H1 (cell line): Measurements from ENCODE around the gene ALG11. TPM values are rescaled to one million over a fixed set of nuclear protein-coding genes. Genes with fewer than 3 reads are reported as not detected.

ENCODE experiments used
- CTCF ChIA-PET: fragments of 300-600 bp; sonication (Branson Sonifier 250); formaldehyde crosslinking; loops from one replicate; lab custom pipeline; 2021; ENCODE audit not compliant: partially characterized antibody; lab: Charles Lee
- POLR2A ChIA-PET: fragments of 300-600 bp; sonication (Branson Sonifier 250); formaldehyde crosslinking; loops from one replicate; lab custom pipeline; 2021; ENCODE audit warnings: inconsistent platforms; ENCODE audit not compliant: partially characterized antibody; lab: Charles Lee
- DNase-seq, 2 experiments: peaks; one replicate each; pipeline versions ENCODE4 v3.0.0 to v3.0.0-alpha.2; 2010 to 2022; ENCODE audit warnings: low spot score in 2 of 2, low read depth in 1 of 2, mixed read lengths in 1 of 2
- FAIRE-seq: peaks from 2 replicates; lab custom pipeline; 2011; peaks lifted over from hg19 to GRCh38; lab: Jason Lieb, UNC
- H2AFZ ChIP-seq: 2 replicates; pipeline ENCODE4 v1.8.1; 2012; ENCODE audit warnings: low read length, inconsistent platforms
- H2AK5ac ChIP-seq: 2 replicates; pipeline ENCODE4 v1.6.1; 2013; ENCODE audit warnings: low read depth, low read length
- H2BK120ac ChIP-seq: replicated peaks from 2 replicates; pipeline ENCODE3; 2013; ENCODE audit warnings: low read depth, low read length, inconsistent platforms
- H2BK12ac ChIP-seq: 2 replicates; pipeline ENCODE4 v1.6.1; 2013; ENCODE audit warnings: low read depth, low read length
- H2BK15ac ChIP-seq: 2 replicates; pipeline ENCODE4 v1.6.1; 2013; ENCODE audit warnings: low read length
- H2BK20ac ChIP-seq: 2 replicates; pipeline ENCODE4 v1.6.1; 2013; ENCODE audit warnings: low read length
- H2BK5ac ChIP-seq: 2 replicates; pipeline ENCODE4 v1.6.1; 2013; ENCODE audit warnings: low read depth, low read length
- H3K14ac ChIP-seq: 2 replicates; pipeline ENCODE4 v1.6.1; 2013; ENCODE audit warnings: inconsistent platforms; ENCODE audit not compliant: insufficient read length
- H3K18ac ChIP-seq: 2 replicates; pipeline ENCODE4 v1.6.1; 2013; ENCODE audit warnings: low read length; ENCODE audit errors: extremely low read depth
- H3K23ac ChIP-seq: 2 replicates; pipeline ENCODE4 v1.6.1; 2013; ENCODE audit warnings: inconsistent platforms; ENCODE audit not compliant: insufficient read length
- H3K23me2 ChIP-seq: 2 replicates; pipeline ENCODE4 v1.6.1; 2013; ENCODE audit warnings: low read depth, low read length
- H3K27ac ChIP-seq: 2 replicates; pipeline ENCODE4 v1.6.1; 2011; ENCODE audit warnings: low read depth, low read length, inconsistent platforms
- H3K27me3 ChIP-seq, 4 experiments: replicated peaks in 1 of 4; 1 replicate in 1 of 4; 2 replicates in 3 of 4; pipeline versions ENCODE4 v1.6.1 to v1.8.1; 2011 to 2013; ENCODE audit warnings: low read length in 3 of 4, mild to moderate bottlenecking in 3 of 4, inconsistent platforms in 2 of 4, mixed read lengths in 2 of 4, moderate library complexity in 1 of 4; ENCODE audit not compliant: control insufficient read depth in 3 of 4, insufficient read depth in 3 of 4; ENCODE audit errors: extremely low read depth in 1 of 4
- H3K36me3 ChIP-seq, 4 experiments: 2 replicates each; pipeline versions ENCODE4 v1.6.1 to v1.8.1; 2011 to 2013; ENCODE audit warnings: mild to moderate bottlenecking in 4 of 4, low read length in 3 of 4, moderate library complexity in 2 of 4, control low read depth in 1 of 4, inconsistent platforms in 1 of 4; ENCODE audit not compliant: insufficient read depth in 4 of 4, control insufficient read depth in 2 of 4
- H3K4ac ChIP-seq: replicated peaks from 2 replicates; pipeline ENCODE3; 2013; ENCODE audit warnings: low read length, low read depth, mixed read lengths, inconsistent platforms; ENCODE audit not compliant: insufficient read length
- H3K4me1 ChIP-seq, 4 experiments: replicated peaks in 1 of 4; 1 replicate in 1 of 4; 2 replicates in 3 of 4; pipeline versions ENCODE4 v1.6.1 to v1.8.1; 2011 to 2013; ENCODE audit warnings: low read length in 3 of 4, inconsistent platforms in 2 of 4, mixed read lengths in 1 of 4; ENCODE audit not compliant: insufficient read depth in 4 of 4, control insufficient read depth in 3 of 4
- H3K4me2 ChIP-seq, 2 experiments: 2 replicates each; pipeline versions ENCODE4 v1.6.1 to v1.8.1; 2011 to 2013; ENCODE audit warnings: low read depth in 2 of 2, low read length in 2 of 2, control low read depth in 1 of 2, inconsistent platforms in 1 of 2, mild to moderate bottlenecking in 1 of 2; ENCODE audit not compliant: insufficient read depth in 1 of 2
- H3K4me3 ChIP-seq, 4 experiments: fragments of 200-600, 300-600 bp in 1 of 4; sonication (generic), shearing (Covaris generic), sonication (Bioruptor Twin) in 1 of 4; 2 replicates each; pipeline versions ENCODE4 v1.5.1 to v1.8.1; 2011 to 2016; ENCODE audit warnings: low read length in 4 of 4, low read depth in 3 of 4, control low read depth in 2 of 4, inconsistent platforms in 2 of 4, mild to moderate bottlenecking in 2 of 4, mixed read lengths in 1 of 4, moderate library complexity in 1 of 4; ENCODE audit not compliant: insufficient read depth in 2 of 4; ENCODE audit errors: extremely low read depth in 1 of 4
- H3K56ac ChIP-seq: replicated peaks from 2 replicates; pipeline ENCODE3; 2013; ENCODE audit warnings: low read depth, mild to moderate bottlenecking, mixed read lengths, low read length, inconsistent platforms; ENCODE audit not compliant: insufficient read length
- H3K79me1 ChIP-seq: 2 replicates; pipeline ENCODE4 v1.6.1; 2013; ENCODE audit warnings: low read depth, low read length, control low read depth
- H3K79me2 ChIP-seq, 2 experiments: 2 replicates each; pipeline versions ENCODE4 v1.6.1 to v1.8.1; 2012 to 2013; ENCODE audit warnings: low read length in 2 of 2, mild to moderate bottlenecking in 2 of 2, inconsistent platforms in 1 of 2; ENCODE audit not compliant: insufficient read depth in 2 of 2, control insufficient read depth in 1 of 2
- H3K9ac ChIP-seq, 4 experiments: replicated peaks in 1 of 4; 1 replicate in 1 of 4; 2 replicates in 3 of 4; pipeline versions ENCODE4 v1.6.1 to v1.8.1; 2011 to 2013; ENCODE audit warnings: low read depth in 3 of 4, low read length in 3 of 4, control low read depth in 2 of 4, mild to moderate bottlenecking in 2 of 4, moderate library complexity in 2 of 4, inconsistent platforms in 1 of 4; ENCODE audit errors: extremely low read depth in 1 of 4
- H3K9me3 ChIP-seq, 2 experiments: 2 replicates each; pipeline versions ENCODE4 v1.6.1 to v1.8.1; 2012 to 2013; ENCODE audit warnings: mild to moderate bottlenecking in 2 of 2, moderate library complexity in 2 of 2, control low read depth in 1 of 2, inconsistent platforms in 1 of 2, low read depth in 1 of 2, low read length in 1 of 2, mixed read lengths in 1 of 2; ENCODE audit not compliant: insufficient read depth in 2 of 2
- H4K20me1 ChIP-seq, 2 experiments: replicated peaks in 1 of 2; 2 replicates each; pipeline versions ENCODE3 to v1.8.1; 2011 to 2013; ENCODE audit warnings: inconsistent platforms in 2 of 2, low read length in 2 of 2, mild to moderate bottlenecking in 1 of 2; ENCODE audit not compliant: insufficient read depth in 2 of 2, control insufficient read depth in 1 of 2
- H4K5ac ChIP-seq: 2 replicates; pipeline ENCODE4 v1.6.1; 2013; ENCODE audit warnings: low read length, low read depth, mixed read lengths, inconsistent platforms; ENCODE audit not compliant: insufficient read length
- H4K8ac ChIP-seq: 2 replicates; pipeline ENCODE4 v1.8.0; 2013; ENCODE audit warnings: mild to moderate bottlenecking, moderate library complexity, low read length, inconsistent platforms; ENCODE audit not compliant: insufficient read depth; ENCODE audit errors: extremely low read depth
- H4K91ac ChIP-seq: replicated peaks from 2 replicates; pipeline ENCODE3; 2013; ENCODE audit warnings: low read length, mixed read lengths, inconsistent platforms; ENCODE audit not compliant: insufficient read length
- SP4 ChIP-seq: IDR thresholded peaks from 2 replicates; pipeline ENCODE4 v1.6.1; 2012; ENCODE audit warnings: low read length, inconsistent platforms
- TAF7 ChIP-seq: optimal IDR thresholded peaks from 2 replicates; pipeline ENCODE3; 2011; ENCODE audit warnings: low read depth, mild to moderate bottlenecking, inconsistent platforms, low read length, moderate library complexity, borderline replicate concordance
- WGBS, 2 experiments: shearing (Covaris generic) in 1 of 2; methylation state at CpG; one replicate each; pipeline versions ENCODE4 v1.1.6 to v1.1.7; 2013 to 2015; ENCODE audit warnings: low lambda C conversion rate in 2 of 2, mixed read lengths in 2 of 2, inconsistent platforms in 1 of 2, low coverage in 1 of 2, missing lambda C conversion rate in 1 of 2; ENCODE audit not compliant: insufficient replicate concordance in 2 of 2, insufficient coverage in 1 of 2, insufficient read length in 1 of 2; ENCODE audit errors: extremely low coverage in 1 of 2, missing lambda C conversion rate in 1 of 2; 5-methylcytosine and 5-hydroxymethylcytosine counted together
- long read RNA-seq, 2 experiments: library from RNA in 1 of 2; library from capped mRNA in 1 of 2; stranded (forward); transcript quantifications; one replicate each; pipeline ENCODE4 v2.0.0, GENCODE V29; 2021; ENCODE audit warnings: inconsistent platforms in 1 of 2
- polyA minus RNA-seq, 3 experiments: library from RNA; depleted of rRNA, polyadenylated mRNA; stranded (reverse); fragments of >200 nt; gene quantifications; 1 replicate in 2 of 3; 2 replicates in 1 of 3; pipeline ENCODE4 v1.2.3, GENCODE V29; 2011
- polyA plus RNA-seq, 7 experiments: library from polyadenylated mRNA; depleted of rRNA in 3 of 7; stranded (reverse) in 5 of 7; unstranded in 2 of 7; fragments of >200 nt in 5 of 7; fragments of 200-250 nt in 2 of 7; gene quantifications; 1 replicate in 5 of 7; 2 replicates in 1 of 7; 4 replicates in 1 of 7; pipeline versions ENCODE4 v1.2.1 to v1.2.3, GENCODE V29; 2011 to 2013; ENCODE audit warnings: missing spikeins in 2 of 7, mixed read lengths in 2 of 7
- total RNA-seq: library from RNA; stranded (reverse); fragmentation: NEBNext Ultra II Directional; extraction: Animal tissue kit (Norgen Biotek cat#: 25700); gene quantifications from 2 replicates; pipeline ENCODE4 v1.2.1, GENCODE V29; 2021
- TF ChIP-seq, protein P1 (sequence below): IDR thresholded peaks from 2 replicates; pipeline ENCODE4 v1.6.1; 2012; ENCODE audit warnings: low read length, inconsistent platforms

The ALG11 gene, protein sequence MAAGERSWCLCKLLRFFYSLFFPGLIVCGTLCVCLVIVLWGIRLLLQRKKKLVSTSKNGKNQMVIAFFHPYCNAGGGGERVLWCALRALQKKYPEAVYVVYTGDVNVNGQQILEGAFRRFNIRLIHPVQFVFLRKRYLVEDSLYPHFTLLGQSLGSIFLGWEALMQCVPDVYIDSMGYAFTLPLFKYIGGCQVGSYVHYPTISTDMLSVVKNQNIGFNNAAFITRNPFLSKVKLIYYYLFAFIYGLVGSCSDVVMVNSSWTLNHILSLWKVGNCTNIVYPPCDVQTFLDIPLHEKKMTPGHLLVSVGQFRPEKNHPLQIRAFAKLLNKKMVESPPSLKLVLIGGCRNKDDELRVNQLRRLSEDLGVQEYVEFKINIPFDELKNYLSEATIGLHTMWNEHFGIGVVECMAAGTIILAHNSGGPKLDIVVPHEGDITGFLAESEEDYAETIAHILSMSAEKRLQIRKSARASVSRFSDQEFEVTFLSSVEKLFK
- 36.2 and 39.9 TPM in 2 replicates for total RNA-seq
- 4.5 and 5.2 TPM in 2 replicates for polyA plus RNA-seq (2011; rRNA removed)
- 10.6 TPM for polyA plus RNA-seq (2011; cell fraction: cytosol; rRNA removed)
- 5.4 TPM for polyA plus RNA-seq (2011; cell fraction: nucleus; rRNA removed)
- polyA plus RNA-seq (2012, experiment 1 of 2), result 10.0 to 24.4 TPM (median 14.9 TPM) in 4 replicates
- polyA plus RNA-seq (2012, experiment 2 of 2), result 0.72 TPM
- polyA plus RNA-seq (2013, experiment 1 of 2), result 17.5 TPM
- 18.2 TPM for polyA plus RNA-seq (2013, experiment 2 of 2)
- 16.6 and 23.2 TPM in 2 replicates for polyA minus RNA-seq (2011; rRNA and poly(A)+ RNA removed)
- 10.3 TPM for polyA minus RNA-seq (2011; cell fraction: cytosol; rRNA and poly(A)+ RNA removed)
- polyA minus RNA-seq (2011; cell fraction: nucleus; rRNA and poly(A)+ RNA removed), result 41.1 TPM
- long read RNA-seq, experiment 1, partial matches to known transcripts, result 0 of 6 reads
- long read RNA-seq, experiment 1, other reads (novel, unspliced or antisense), result 3 of 6 reads
- long read RNA-seq, experiment 2, transcript ALG11-202 (4 exons, 2,558 nt), result major isoform, 6 of 15 reads
- long read RNA-seq, experiment 2, partial matches to known transcripts, result 1 of 15 reads
- long read RNA-seq, experiment 2, other reads (novel, unspliced or antisense), result 2 of 15 reads

DNA sequence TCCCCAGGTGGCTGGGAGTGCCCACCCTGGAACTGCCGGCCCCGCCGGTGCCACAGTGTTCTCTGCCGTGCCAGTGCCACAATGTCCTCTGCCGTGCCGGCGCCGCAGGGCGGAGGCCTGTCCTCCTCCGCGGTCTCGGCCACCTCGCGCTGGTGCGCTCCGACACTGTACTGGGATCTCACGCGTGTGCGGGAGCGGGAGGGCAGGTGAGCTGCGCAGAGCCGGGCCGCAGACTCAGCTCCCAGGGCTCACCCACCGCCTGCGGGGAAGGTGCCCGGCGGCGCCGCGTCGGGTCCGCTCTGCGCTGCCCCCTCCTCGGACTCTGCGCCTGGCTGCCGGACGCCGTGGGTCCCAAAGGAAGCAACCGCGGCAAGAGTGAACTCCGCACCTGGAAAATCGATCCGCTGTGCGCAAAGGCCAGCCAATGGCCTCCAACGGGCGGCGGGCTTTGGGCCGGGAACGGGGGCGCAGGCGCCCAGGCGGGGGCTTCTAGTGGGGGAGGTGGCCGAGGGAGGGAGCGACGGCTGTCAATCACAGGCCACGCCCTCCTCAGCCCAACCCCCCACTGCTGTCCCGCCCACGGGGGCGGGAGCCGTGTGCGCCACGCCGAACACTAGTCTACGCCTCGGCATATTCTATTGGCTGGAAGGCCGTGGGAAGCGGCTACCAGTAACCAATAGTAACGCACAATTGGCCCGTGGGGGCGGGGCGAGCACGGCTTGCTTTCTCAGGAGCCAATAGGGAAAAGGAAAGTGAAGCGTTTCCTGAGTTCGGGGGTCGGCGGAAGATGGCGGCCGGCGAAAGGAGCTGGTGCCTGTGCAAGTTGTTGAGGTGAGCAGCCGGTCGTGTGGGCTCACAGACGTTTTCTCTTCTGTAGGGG is at the start of gene ALG11:
Gene ALG11, plus strand, starts transcription at position 767 of the 880 bp plus-strand sequence. Its CDS starts 21 bp downstream, at position 788.
- Histone ChIP-seq H3K79me2 (peaks cover 0 to 47% of the 10 kb centered on the region in 2 experiments; a peak in 2 of 4 replicates), H2BK15ac (no peak within 1 kb of the TSS), H3K36me3 (peaks cover 0 to 5% (median 0%) of the 10 kb centered on the region in 4 experiments; a peak in 2 of 8 replicates), H3K56ac (peak within 1 kb of the TSS; percentile 59), H3K27me3 (peaks cover 2 to 21% (median 13%) of the 10 kb centered on the region in 4 experiments), H2BK5ac (peak within 1 kb of the TSS; percentile 78), H3K27ac (peak within 1 kb of the TSS; percentile 79; the same call in 1 of the 2 replicates), H4K91ac (peak within 1 kb of the TSS; percentile 63), H2AFZ (peak within 1 kb of the TSS; percentile 98), H2AK5ac (no peak within 1 kb of the TSS), H3K23ac (no peak within 1 kb of the TSS), H3K4me1 (no peaks in the 10 kb centered on the region; a peak in 1 of 7 replicates), H3K14ac (no peak within 1 kb of the TSS), H2BK12ac (peak within 1 kb of the TSS; percentile 39; the same call in 1 of the 2 replicates), H4K20me1 (peaks cover 0 to 6% of the 10 kb centered on the region in 2 experiments), H3K4me2 (peak within 1 kb of the TSS; percentile 92 to 94), H3K79me1 (no peaks in the 10 kb centered on the region; the same call in 1 of the 2 replicates), H3K4me3 (peak within 1 kb of the TSS; percentile 89 to 98 (median 94)), H3K18ac (peak within 1 kb of the TSS; percentile 97), H4K8ac (peak within 1 kb of the TSS; percentile 89), H4K5ac (peak within 1 kb of the TSS; percentile 48), H2BK20ac (no peak within 1 kb of the TSS), H2BK120ac (peak within 1 kb of the TSS; percentile 87), H3K9me3 (no peaks in the 10 kb centered on the region; a peak in 1 of 4 replicates), H3K23me2 (peaks cover 8% of the 10 kb centered on the region), H3K4ac (peak within 1 kb of the TSS; percentile 83), H3K9ac (peak within 1 kb of the TSS; percentile 80 to 98 (median 90))
- WGBS, 2 experiments, result 2% methylated on average over 70 of the region's 82 CpGs; no CpG with 5 or more reads in 1 of the 2 experiments
- no peak for FAIRE-seq
- CTCF ChIA-PET, result interaction anchor here (0.9 to 3.0 kb wide), 7 partner anchors 9 to 117 kb away, joined by 3 to 12 read pairs (median 3); partner anchors contain the start of genes NEK5 and UTP14C
- DNase-seq, result peak; percentile 97 to 100
- POLR2A ChIA-PET, result interaction anchor here (0.9 to 2.0 kb wide), 11 partner anchors 9 to 226 kb away, joined by 3 to 8 read pairs (median 5); no protein-coding TSS in a partner anchor
- TF ChIP-seq SP4 (peak; percentile 96), TAF7 (peak; percentile 70)
- TF ChIP-seq, protein P1, sequence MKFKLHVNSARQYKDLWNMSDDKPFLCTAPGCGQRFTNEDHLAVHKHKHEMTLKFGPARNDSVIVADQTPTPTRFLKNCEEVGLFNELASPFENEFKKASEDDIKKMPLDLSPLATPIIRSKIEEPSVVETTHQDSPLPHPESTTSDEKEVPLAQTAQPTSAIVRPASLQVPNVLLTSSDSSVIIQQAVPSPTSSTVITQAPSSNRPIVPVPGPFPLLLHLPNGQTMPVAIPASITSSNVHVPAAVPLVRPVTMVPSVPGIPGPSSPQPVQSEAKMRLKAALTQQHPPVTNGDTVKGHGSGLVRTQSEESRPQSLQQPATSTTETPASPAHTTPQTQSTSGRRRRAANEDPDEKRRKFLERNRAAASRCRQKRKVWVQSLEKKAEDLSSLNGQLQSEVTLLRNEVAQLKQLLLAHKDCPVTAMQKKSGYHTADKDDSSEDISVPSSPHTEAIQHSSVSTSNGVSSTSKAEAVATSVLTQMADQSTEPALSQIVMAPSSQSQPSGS, result no peak
